ENCODE data around the gene B3GNT7.
"Not testable (repeated sequence)": the region's sequence is repeated elsewhere in the genome, so short reads cannot be mapped to it uniquely, and the experiment has no call there.

B3GNT7 gene

DNA sequence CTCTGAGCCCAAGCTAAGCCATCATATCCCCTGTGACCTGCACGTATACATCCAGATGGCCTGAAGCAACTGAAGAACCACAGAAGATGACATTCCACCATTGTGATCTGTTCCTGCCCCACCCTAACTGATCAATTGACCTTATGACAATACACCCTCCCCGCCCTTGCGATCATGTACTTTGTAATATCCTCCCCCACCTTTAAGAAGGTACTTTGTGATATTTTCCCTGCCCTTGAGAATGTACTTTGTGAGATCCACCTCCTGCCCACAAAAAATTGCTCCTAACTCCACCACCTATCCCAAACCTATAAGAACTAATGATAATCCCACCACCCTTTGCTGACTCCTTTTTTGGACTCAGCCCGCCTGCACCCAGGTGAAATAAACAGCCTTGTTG is 34.9 kb downstream of the B3GNT7 start:
- not testable (repeated sequence) for DNase-seq

DNA sequence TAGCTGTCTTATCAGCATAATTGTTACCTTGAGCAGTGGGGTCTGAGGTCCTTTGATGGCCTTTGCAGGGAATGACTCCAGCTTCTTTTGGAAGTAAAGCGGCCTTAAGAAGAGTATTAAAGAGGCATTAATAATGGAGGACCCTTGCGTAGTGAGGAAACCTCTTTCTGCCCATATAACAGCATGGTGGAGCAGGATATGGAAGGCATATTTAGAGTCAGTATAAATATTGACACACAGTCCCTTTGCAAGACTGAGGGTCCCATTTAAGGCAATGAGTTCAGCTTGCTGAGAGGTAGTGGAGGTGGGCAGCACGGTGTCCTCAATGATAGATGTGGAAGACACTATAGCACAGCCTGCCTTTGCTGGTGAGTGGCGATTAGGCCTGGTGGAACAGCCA is 36.1 kb downstream of the B3GNT7 start:
- DNase-seq, result no peak

DNA sequence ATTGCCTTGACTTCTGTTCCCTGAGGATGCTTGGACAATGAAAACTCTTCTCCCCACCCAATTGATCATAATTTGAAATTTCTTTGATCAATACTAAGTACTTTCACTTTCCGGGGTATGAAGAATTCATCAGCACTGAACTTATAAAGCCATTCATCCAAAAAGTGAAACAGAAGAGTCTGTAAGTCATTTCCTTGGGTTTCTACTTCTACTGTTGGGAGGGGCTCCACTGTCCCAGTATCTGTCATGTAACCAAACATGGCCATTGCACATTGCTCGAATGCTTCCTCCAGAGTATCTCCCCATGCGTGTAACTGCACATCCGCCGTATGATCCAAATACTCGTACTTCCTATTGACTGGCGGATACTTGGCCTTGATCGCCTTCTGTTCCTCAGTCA is 38.5 kb downstream of the B3GNT7 start:
- DNase-seq, result no peak

DNA sequence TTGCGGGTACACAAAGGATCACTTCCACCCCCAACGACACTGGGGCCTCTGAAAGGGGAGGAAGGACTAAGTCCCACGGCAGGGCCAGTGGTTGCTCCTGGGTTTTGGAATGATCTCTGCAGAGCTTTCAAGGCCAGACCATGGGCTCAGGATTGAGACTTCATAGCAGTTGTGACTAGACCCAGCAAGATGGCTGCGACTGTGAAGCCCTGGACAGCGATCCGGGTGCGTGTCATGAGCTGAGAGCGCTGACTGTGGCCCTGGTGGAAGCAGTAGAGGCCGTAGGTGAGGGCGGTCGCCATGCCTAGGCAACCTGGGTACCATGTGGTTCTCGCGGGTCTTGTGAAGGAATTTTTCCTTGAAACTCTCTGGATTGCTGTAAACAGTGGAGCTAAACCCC is 41.4 kb downstream of the B3GNT7 start:
- no peak for DNase-seq

DNA sequence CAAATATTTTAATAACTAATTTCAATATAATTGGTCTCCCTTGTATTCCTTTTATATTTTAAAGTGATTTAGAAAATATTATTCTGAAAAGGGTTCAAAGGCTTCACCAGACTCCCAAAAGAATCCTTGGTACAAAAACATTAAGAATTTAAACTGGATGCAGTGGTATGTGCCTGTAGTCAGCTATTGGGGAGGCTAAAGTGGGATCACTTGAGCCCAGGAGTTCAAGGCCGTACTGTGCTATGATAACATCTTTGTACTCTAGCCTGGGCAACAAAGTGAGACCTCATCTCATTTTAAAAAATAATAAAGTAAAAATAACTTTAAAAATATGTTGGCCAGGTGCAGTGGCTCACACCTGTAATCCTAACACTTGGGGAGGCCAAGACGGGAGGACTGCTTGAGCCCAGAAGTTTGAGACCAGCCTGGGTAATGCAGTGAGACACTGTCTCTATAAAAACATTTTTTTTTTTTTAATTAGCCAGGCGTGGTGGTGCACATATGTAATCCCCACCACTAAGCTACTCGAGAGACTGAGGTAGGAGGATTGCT is 54.1 kb downstream of the B3GNT7 start:
- DNase-seq, result no peak

DNA sequence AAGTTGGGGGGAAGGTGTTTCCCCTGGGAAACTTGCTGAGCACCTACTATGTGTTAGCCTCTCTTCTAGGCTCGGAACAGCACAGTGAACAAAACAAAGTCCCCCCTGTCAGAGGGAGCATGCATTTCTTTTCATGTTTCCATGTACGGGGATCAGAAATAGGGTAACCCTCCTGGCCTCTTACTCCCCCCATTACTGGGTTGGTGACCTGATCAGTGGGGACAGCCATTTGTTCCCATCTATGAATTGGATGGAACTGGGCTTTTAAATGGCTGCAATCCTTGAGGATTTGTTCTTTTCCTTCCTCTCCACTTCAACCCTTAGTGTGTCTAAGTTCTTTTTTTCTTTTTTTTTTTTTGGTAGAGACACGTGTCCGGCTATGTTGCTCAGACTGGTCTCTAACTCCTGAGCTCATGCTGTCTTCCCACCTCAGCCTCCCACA is 55.1 kb downstream of the B3GNT7 start:
- no peak for DNase-seq
